ENCODE results near the gene SLC7A10.

The SLC7A10 gene

GRCh38 chr19:33254245-33254824, 28.7 kb upstream of the SLC7A10 start:
- DNase-seq, result no peak

GRCh38 chr19:33252971-33253370, 27.3 kb upstream of the SLC7A10 start:
- DNase-seq, result no peak

GRCh38 chr19:33252418-33252962, 26.8 kb upstream of the SLC7A10 start:
- no peak for DNase-seq

GRCh38 chr19:33251526-33252090, 26.0 kb upstream of the SLC7A10 start:
- DNase-seq, result no peak

GRCh38 chr19:33251076-33251475, 25.4 kb upstream of the SLC7A10 start:
- no peak for DNase-seq

- no peak for DNase-seq
These were observed 24.9 kb upstream of the SLC7A10 start for GRCh38 chr19:33250500-33250899.

GRCh38 chr19:33249740-33250366, 24.2 kb upstream of the SLC7A10 start:
- no peak for DNase-seq

- DNase-seq, result no peak
These were observed 23.4 kb upstream of the SLC7A10 start for GRCh38 chr19:33248954-33249613.

- no peak for DNase-seq
These were observed 22.9 kb upstream of the SLC7A10 start for GRCh38 chr19:33248553-33248953.

- DNase-seq, result no peak
These were observed 22.5 kb upstream of the SLC7A10 start for GRCh38 chr19:33248104-33248503.

- no peak for DNase-seq
These were observed 21.8 kb upstream of the SLC7A10 start for GRCh38 chr19:33247441-33247819.

- DNase-seq, result no peak
These were observed 21.2 kb upstream of the SLC7A10 start for GRCh38 chr19:33246709-33247440.

GRCh38 chr19:33245948-33246708, 20.5 kb upstream of the SLC7A10 start:
- no peak for DNase-seq

GRCh38 chr19:33242911-33243310, 17.3 kb upstream of the SLC7A10 start:
- no peak for DNase-seq

GRCh38 chr19:33242131-33242530, 16.5 kb upstream of the SLC7A10 start:
- DNase-seq, result no peak

- peak; percentile 64 for DNase-seq
These were observed 16.0 kb upstream of the SLC7A10 start for GRCh38 chr19:33241530-33242101.

- no peak for DNase-seq
These were observed 15.5 kb upstream of the SLC7A10 start for GRCh38 chr19:33241091-33241529.

GRCh38 chr19:33240181-33240771, 14.6 kb upstream of the SLC7A10 start:
- no peak for DNase-seq

- peak; percentile 18 for DNase-seq
These were observed 13.7 kb upstream of the SLC7A10 start for GRCh38 chr19:33239223-33239975.

GRCh38 chr19:33238481-33239149, 13.0 kb upstream of the SLC7A10 start:
- no peak for DNase-seq
